CD4-positive, alpha-beta T cell treated with Interleukin-15 for 4 hours (primary cell): ENCODE results near the gene MICAL3.
"Not testable (repeated sequence)": the region's sequence is repeated elsewhere in the genome, so short reads cannot be mapped to it uniquely, and the experiment has no call there.

Source experiments
- DNase-seq: peaks from one replicate; pipeline ENCODE4 v3.0.0-alpha.2; 2020; ENCODE audit warnings: low spot score

The MICAL3 gene

GRCh38 chr22:17777717-17778044 is 246.7 kb downstream of the MICAL3 start:
- no peak for DNase-seq

- peak; percentile 75 for DNase-seq
Measured at GRCh38 chr22:17777005-17777716, 247.2 kb downstream of the MICAL3 start.

DNA sequence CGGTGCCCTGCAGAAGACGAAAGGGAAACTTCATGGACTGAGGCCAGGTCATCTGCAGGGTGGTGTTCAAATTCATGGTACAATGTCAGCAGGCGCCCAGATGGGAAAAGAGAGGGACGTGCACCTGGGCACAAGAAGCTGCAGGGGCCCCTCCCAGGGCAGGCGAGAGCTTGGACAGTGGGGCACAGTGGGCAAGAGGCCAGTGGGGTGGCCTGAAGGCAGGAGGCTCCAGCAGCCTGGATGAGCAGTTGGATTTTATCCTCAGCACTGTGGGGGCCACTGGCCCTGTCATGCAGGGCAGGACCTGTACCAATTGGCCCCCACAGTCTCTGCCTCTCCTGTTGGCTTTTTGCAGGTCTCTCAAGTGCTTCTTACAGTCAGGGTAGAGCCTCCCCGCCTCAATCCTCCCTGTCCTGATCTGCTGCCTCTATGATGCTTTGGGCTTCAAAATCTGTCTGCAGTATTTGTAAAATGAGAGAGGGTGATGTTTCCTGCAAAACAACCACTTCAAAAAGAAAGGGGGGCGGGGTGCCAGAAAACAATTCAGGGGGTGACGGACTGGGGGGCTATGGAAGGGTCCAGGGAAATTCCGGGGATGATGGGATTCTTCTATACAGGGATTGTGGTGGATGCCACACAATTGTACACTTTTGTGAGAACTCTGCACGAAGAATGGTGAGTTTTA is 248.4 kb downstream of the MICAL3 start:
- DNase-seq = no peak

DNA sequence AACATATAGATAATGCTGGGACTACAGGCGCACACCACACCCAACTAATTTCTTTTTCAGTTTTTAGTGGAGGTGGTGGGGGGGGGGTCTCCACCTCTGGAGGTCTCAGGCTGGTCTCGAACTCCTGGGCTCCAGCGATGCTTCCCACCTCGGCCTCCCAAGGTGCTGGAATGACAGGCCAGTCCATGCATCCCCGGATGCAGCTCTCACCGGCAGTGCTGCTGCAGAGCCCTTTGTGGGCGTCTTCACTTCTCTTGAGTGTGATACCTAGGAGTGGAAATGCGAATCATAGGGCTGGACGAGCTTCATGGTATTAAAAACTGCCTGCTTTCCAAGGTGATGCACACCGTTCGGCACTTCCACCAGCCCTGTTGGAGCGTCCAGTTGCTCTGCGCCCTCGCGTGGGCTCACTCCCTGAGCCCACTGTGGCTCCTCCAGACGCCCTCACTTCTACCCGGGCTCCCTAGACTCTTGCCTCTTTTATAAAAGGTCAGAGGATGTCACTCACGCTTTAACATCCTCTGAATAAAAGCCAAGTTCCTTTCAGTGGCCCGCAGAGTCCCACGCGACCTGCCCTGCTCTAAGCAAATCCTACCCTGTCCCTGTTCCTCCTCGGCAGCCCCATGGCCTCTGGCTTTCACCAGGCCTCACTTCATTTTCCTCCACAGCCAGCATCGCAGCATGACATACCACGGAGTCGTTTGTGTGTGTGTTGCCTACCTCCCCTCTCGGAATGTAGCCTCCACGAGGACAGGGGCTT is 249.3 kb downstream of the MICAL3 start:
- DNase-seq = no peak

GRCh38 chr22:17774206-17774925 is 250.0 kb downstream of the MICAL3 start, which contains the start of gene BID:
Gene BID (minus strand): TSS chr22:17774469. CDS start chr22:17750116, 24,353 bp downstream.
- DNase-seq = no peak

DNA sequence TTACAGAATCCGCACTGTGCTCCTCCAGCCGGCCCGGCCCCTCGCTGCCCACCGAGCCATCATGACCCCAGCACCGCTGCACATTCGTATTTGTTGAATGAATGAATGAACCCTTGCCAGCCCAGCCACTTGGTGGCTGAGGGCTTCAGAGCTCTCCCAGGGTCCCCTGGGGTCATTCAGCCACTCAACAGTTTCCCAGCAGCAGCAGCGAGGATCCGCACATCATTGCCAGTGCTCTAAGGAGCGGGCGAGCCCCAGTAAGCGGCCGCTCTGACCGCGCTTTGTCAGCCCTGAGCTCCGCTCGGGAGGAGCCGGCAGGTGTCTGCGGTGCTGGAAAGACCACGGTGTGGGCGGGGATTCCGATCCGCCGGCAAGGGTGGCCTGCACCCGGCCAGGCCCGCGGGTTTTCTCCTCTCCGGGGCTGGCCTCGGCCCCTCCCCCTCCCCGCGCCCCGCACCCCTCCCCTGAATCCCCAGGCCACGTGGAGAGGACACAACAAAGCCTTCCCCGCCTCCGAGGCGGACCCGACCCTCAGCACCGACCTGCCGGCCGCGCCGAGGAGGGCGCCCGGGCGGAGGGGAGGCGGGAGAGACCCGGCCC is 250.7 kb downstream of the MICAL3 start:
- DNase-seq = peak; percentile 57

- no peak for DNase-seq
Measured at GRCh38 chr22:17772958-17773605, 251.3 kb downstream of the MICAL3 start.

GRCh38 chr22:17772249-17772957 is 252.0 kb downstream of the MICAL3 start:
- no peak for DNase-seq

GRCh38 chr22:17770180-17771077 is 253.9 kb downstream of the MICAL3 start:
- no peak for DNase-seq

- DNase-seq = no peak
Measured at GRCh38 chr22:17769716-17770082, 254.7 kb downstream of the MICAL3 start.

DNA sequence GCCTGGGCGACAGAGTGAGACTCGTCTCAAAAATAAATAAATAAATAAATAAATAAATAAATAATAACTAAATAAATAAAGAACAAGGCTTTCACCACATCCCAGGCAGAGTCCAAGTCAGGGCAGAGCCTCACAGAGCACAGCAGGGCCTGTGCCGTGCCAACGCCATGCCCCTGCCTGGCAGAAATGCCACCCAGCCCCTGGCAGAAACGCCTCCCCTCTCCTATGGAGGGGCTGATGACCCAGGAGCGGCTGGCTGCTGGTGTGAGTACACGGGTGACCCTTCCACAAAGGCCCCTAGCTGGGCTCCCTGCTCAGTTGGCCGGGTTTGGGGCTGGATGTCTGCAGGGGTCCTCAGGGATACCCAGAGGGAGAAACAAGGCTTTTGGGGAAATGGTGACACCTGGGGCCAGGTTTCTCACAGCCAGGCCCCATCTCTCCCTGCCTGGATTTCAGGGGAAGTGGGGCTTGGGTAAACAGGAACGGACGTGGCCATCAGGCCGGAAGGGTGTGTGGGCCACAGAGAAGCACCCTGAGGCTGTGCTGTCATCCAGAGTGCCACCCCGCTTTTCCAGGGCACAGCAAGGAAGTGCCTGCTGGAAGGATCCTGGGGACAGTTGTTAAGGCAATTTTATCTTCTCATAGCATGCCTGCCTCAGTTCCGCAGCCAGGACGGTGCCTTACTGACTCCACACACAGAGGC is 255.2 kb downstream of the MICAL3 start:
- DNase-seq = no peak

GRCh38 chr22:17767233-17768065 is 256.9 kb downstream of the MICAL3 start:
- peak; percentile 66 for DNase-seq

DNA sequence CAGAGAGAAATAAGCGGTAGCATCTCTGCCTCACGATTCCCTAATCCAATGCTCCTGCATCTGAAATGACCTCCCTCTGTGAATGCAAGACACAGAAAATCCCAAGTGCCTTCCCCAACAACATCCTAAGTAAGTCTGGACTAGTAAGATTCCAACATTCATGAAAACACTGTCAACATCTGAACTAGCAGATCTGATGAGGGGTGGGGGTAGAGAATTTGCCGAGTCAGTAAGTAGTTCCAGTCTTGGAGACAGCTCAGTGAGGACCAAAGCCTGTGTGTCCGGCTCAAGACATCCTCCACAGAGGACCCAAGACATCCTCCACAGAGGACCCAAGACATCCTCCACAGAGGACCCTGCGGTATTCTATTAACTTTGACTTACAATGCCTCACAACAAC is 259.5 kb downstream of the MICAL3 start:
- not testable (repeated sequence) for DNase-seq

GRCh38 chr22:17764036-17764435 is 260.3 kb downstream of the MICAL3 start:
- DNase-seq = no peak

DNA sequence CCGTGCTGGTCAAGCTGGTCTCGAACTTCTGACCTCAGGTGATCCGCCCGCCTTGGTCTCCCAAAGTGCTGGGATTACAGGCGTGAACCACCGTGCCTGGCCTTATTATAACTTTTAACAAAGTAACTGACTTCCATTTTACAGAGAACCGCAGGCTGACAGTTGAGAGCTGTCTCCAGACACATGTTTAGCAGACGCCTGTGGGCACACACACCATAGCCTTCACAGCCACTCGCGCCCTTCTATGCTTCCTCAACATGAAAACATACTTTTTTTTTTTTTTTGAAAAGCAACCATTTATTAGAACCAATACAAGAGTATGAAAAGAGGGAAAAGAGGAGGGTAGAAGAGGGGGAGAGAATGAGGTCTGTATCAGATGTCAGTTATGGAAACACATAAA is 260.9 kb downstream of the MICAL3 start:
- not testable (repeated sequence) for DNase-seq

DNA sequence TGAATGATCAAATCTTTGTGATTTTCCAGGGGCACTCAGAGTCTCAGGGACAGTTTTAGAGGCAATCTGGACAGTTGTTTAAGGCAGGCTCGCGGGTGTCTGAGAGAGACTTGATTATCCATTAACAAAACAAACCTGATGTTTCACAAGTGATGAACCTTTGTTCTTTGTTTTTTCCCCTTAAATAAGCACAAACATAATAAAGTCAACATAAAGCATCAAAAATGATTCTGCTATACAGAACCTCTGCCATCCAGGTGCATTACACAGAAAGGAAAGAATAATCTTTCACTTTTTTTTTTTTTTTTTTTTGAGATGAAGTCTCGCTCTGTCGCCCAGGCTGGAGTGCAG is 263.2 kb downstream of the MICAL3 start:
- no peak for DNase-seq

- no peak for DNase-seq
Measured at GRCh38 chr22:17754233-17754925, 270.0 kb downstream of the MICAL3 start.
